HUES48 (cell line): ENCODE measurements around the gene MXRA7.
A peak's percentile ranks its signal among the peaks of the same experiment; 100 is the strongest.
"Not testable (repeated sequence)": the region's sequence is repeated elsewhere in the genome, so short reads cannot be mapped to it uniquely, and the experiment has no call there.

Source experiments
- H3K27ac ChIP-seq: one replicate; pipeline ENCODE4 v1.7.0; 2013; ENCODE audit warnings: low read depth, low read length, inconsistent platforms
- H3K27me3 ChIP-seq: 2 replicates; pipeline ENCODE4 v1.6.1; 2013; ENCODE audit warnings: mild to moderate bottlenecking, low read length; ENCODE audit not compliant: control insufficient read depth, insufficient read depth
- H3K36me3 ChIP-seq: 2 replicates; pipeline ENCODE4 v1.6.1; 2013; ENCODE audit warnings: low read length; ENCODE audit not compliant: control insufficient read depth, insufficient read depth
- H3K4me1 ChIP-seq: 2 replicates; pipeline ENCODE4 v1.6.1; 2013; ENCODE audit warnings: mild to moderate bottlenecking, low read length; ENCODE audit not compliant: control insufficient read depth, insufficient read depth
- H3K4me3 ChIP-seq: 2 replicates; pipeline ENCODE4 v1.5.1; 2013; ENCODE audit warnings: mild to moderate bottlenecking, low read depth, low read length
- H3K9ac ChIP-seq: 2 replicates; pipeline ENCODE4 v1.6.1; 2013; ENCODE audit warnings: mild to moderate bottlenecking, low read depth, low read length, moderate library complexity
- H3K9me3 ChIP-seq: 2 replicates; pipeline ENCODE4 v1.6.1; 2013; ENCODE audit warnings: low read length; ENCODE audit not compliant: control insufficient read depth, insufficient read depth

The MXRA7 gene

GRCh38 chr17:76714336-76714735 is 3.6 kb upstream of the MXRA7 start:
- Histone ChIP-seq H3K9ac (no peak overlapping the region), H3K4me3 (no peak overlapping the region), H3K27ac (no peak overlapping the region), H3K4me1 (peaks cover 14% of the 10 kb centered on the region), H3K9me3 (no peaks in the 10 kb centered on the region), H3K36me3 (peaks cover 40% of the 10 kb centered on the region), H3K27me3 (peaks cover 10% of the 10 kb centered on the region)

GRCh38 chr17:76713765-76714164 is 3.0 kb upstream of the MXRA7 start:
- H3K4me1 ChIP-seq: peaks cover 20% of the 10 kb centered on the region
- no peak overlapping the region for H3K9ac ChIP-seq
- no peaks in the 10 kb centered on the region for H3K9me3 ChIP-seq
- H3K27ac ChIP-seq: no peak overlapping the region
- no peak overlapping the region for H3K4me3 ChIP-seq
- H3K36me3 ChIP-seq: peaks cover 35% of the 10 kb centered on the region
- H3K27me3 ChIP-seq: peaks cover 16% of the 10 kb centered on the region

GRCh38 chr17:76712321-76712720 is 1.6 kb upstream of the MXRA7 start:
- peaks cover 31% of the 10 kb centered on the region for H3K4me1 ChIP-seq
- peaks cover 23% of the 10 kb centered on the region for H3K36me3 ChIP-seq
- H3K9me3 ChIP-seq: not testable (repeated sequence)

DNA sequence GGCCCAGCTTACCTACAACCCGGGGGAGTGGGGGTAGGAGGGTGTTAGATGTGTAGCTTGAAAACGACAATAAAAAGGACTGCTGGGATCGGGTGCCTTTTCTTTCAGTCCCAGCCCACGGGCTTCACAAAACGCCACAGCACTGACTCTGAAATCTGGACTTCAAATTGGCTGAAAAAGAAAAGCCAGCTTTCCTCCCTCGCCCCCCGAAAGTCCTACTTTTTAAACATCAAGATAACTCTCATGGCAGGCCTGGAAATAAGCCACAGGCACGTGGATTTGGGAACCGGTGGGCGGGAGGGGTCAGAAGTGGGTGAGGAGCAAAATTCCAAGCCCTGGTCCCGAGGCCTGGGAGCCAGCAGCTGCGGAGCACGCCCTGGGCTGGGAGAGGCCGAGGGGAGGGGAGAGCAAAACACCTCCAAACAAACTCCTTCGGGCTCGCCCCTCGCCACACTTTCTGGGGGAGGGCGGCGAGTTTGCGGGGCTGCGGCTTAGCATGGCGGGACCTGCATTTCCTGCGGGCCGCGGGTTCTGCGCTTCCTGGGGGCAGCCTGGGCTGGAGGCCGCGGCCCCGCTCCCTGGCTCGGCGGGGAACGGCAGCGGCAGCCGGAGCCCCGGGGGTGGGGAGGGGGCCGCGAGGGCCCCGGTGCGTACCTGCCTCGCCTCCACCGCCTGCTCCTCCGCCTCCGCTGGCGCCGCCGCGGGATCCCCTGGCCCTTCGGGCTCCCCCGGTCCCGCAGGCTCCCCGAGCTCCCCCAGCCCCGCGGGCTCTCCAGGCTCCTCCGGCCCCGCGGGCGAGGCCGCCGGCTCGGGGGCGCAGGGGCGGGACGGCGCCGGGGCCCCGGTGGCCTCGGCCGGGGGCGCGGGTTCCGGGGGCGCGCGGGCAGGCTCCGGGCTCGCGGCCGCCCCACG is 558 bp downstream of the MXRA7 start:
- not testable (repeated sequence) for H3K9me3 ChIP-seq, H3K36me3 ChIP-seq, H3K9ac ChIP-seq
- Histone ChIP-seq H3K4me1 (peaks cover 31% of the 10 kb centered on the region), H3K27me3 (peaks cover 22% of the 10 kb centered on the region), H3K27ac (peak overlapping the region; percentile 24), H3K4me3 (peak overlapping the region; percentile 67)

More at GRCh38 chr17:76712321-76712720, 1.6 kb upstream of the MXRA7 start:
- H3K27me3 ChIP-seq: peaks cover 22% of the 10 kb centered on the region
- H3K9ac ChIP-seq, H3K27ac ChIP-seq, H3K4me3 ChIP-seq: not testable (repeated sequence)

- H3K27me3 ChIP-seq: peaks cover 22% of the 10 kb centered on the region
- H3K4me3 ChIP-seq: peak overlapping the region; percentile 67
- peak overlapping the region; percentile 24 for H3K27ac ChIP-seq
- no peak overlapping the region for H3K9ac ChIP-seq
- peaks cover 31% of the 10 kb centered on the region for H3K4me1 ChIP-seq
- H3K36me3 ChIP-seq: no peaks in the 10 kb centered on the region
- no peaks in the 10 kb centered on the region for H3K9me3 ChIP-seq
These were observed 1.5 kb downstream of the MXRA7 start for GRCh38 chr17:76709077-76709950.

DNA sequence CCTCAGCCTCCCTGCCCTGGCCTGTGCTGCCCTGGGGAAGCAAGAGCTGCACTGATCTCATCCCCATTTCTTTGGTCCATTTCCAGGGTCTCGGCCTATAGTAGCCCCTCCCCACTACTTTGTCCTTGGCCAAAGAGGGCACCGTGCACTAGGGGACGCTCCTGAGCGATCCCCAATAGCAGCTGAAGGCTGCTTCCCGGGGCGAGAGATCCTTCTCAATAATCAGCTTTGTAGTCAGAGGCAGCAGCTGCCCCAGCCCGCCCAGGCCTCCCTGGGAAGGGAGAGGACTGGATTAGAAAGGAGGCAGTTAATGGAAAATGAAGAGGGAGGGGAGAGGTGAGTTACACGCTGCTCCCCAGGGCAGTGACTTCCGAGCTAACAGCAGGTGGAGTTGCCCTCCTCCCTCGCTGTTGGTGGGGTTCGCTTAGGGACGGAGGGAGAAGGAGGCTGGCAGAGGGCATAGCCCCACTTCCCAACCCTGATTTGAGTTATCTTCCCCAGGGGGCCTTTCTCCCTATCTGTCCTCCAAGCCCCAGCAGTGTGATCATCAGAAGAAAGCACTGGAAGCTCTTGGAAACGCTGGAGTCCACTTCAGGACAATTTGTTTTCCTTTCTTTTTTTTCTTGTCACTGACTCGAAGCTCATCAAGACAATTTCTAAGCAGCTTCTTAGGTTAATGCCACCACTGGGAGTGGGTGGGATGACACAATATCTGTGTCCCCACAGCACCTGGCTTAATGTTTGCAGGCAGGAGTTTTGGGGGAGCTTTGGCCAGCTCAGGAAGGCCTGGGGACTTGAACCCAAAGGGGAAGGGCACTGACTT is 2.6 kb downstream of the MXRA7 start:
- peak overlapping the region; percentile 13 for H3K27ac ChIP-seq
- H3K9ac ChIP-seq: no peak overlapping the region
- H3K4me3 ChIP-seq: no peak overlapping the region
- H3K36me3 ChIP-seq: no peaks in the 10 kb centered on the region
- H3K4me1 ChIP-seq: peaks cover 32% of the 10 kb centered on the region
- peaks cover 22% of the 10 kb centered on the region for H3K27me3 ChIP-seq
- no peaks in the 10 kb centered on the region for H3K9me3 ChIP-seq

DNA sequence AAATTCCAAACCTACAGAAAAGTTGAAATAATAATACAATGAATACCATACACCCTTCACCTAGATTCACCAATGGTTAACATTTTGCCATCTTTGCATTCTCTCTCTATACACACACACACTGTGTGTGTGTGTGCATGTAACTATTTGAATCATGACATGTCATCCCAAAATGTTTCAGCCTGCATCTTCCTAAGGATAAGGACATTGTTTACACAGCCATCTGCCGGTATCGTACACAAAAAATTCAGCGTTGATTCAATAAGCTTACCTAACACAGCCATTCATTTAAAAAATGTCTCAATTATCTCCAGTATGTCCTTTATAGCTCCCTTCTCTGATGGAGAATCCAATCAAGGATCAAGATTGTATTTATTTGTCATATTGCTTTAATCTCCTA is 3.9 kb downstream of the MXRA7 start:
- H3K4me1 ChIP-seq: peaks cover 35% of the 10 kb centered on the region
- no peak overlapping the region for H3K27ac ChIP-seq
- H3K36me3 ChIP-seq: no peaks in the 10 kb centered on the region
- peaks cover 22% of the 10 kb centered on the region for H3K27me3 ChIP-seq
- no peak overlapping the region for H3K9ac ChIP-seq
- no peak overlapping the region for H3K4me3 ChIP-seq
- H3K9me3 ChIP-seq: no peaks in the 10 kb centered on the region

- H3K27me3 ChIP-seq: peaks cover 17% of the 10 kb centered on the region
- no peak overlapping the region for H3K4me3 ChIP-seq
- H3K27ac ChIP-seq: no peak overlapping the region
- no peaks in the 10 kb centered on the region for H3K36me3 ChIP-seq
- peaks cover 41% of the 10 kb centered on the region for H3K4me1 ChIP-seq
- no peaks in the 10 kb centered on the region for H3K9me3 ChIP-seq
- H3K9ac ChIP-seq: no peak overlapping the region
These were observed 6.0 kb downstream of the MXRA7 start for GRCh38 chr17:76704805-76705204.

DNA sequence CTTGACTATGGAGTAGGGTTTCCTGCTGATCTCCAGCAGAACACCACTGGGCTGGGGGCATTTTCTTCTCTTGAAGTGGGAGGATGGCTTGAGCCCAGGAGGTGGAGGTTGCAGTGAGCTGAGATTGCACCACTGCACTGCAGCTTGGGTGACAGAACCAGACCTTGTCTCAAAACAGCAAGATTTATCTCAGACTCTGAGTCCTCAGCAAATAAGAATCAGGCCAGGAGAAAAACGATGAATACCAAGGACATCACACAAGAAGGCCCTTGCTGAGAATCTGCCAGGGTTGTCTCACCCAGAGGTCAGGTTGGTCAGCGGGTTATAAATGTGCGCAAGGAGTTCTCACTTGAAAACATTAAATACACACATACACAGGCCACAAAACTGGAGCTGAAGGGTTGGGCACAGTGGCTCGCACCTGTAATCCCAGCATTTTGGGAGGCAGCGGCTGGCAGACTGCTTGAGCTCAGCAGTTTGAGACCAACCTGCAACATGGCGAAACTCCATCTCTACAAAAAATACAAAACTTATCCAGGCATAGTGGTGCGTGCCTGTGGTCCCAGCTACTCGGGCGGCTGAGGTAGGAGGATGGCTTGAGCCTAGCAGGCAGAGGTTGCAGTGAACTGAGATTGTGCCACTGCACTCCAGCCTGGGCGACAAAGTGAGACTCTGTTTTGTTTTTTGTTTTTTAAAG is 7.7 kb downstream of the MXRA7 start:
- no peak overlapping the region for H3K4me3 ChIP-seq
- H3K36me3 ChIP-seq: no peaks in the 10 kb centered on the region
- no peaks in the 10 kb centered on the region for H3K27me3 ChIP-seq
- H3K27ac ChIP-seq: no peak overlapping the region
- H3K9me3 ChIP-seq: no peaks in the 10 kb centered on the region
- H3K9ac ChIP-seq: no peak overlapping the region
- peaks cover 24% of the 10 kb centered on the region for H3K4me1 ChIP-seq

DNA sequence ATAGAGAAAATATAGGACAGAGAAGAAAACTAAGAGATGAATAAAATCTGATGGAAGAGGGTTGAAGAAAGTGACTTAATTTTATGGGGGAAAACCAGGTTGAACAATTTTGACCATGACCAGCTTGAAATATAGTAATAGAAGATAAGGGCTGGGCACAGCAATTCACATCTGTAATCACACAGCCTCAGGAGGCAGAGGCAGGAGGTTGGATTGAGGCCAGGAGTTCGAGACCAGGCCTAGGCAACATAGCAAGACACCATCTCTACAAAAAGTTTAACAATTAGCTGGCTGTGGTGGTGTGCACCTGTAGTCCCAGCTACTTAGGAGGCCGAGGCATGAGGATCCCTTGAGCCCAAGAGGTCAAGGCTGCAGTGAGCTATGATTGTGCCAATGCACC is 8.7 kb downstream of the MXRA7 start:
- Histone ChIP-seq H3K4me3 (no peak overlapping the region), H3K9ac (no peak overlapping the region), H3K27me3 (no peaks in the 10 kb centered on the region), H3K9me3 (no peaks in the 10 kb centered on the region), H3K36me3 (no peaks in the 10 kb centered on the region), H3K27ac (no peak overlapping the region), H3K4me1 (peaks cover 30% of the 10 kb centered on the region)
